Measurements from ENCODE around the gene CAPN7. TPM values are rescaled to one million over a fixed set of nuclear protein-coding genes. Genes with fewer than 3 reads are reported as not detected.

CAPN7 gene
- total RNA-seq, 1 experiment from 2014 or later, result 27.7 TPM

- Histone ChIP-seq H3K9ac (ENCODE audit: low read length) (no peak overlapping the region), H3K4me1 (ENCODE audit: control insufficient read depth in 1 of 2, insufficient read depth in 2 of 2, low read length in 2 of 2) (no peaks in the 10 kb centered on the region), H3K4me2 (ENCODE audit: low read length) (no peak overlapping the region), H3K9me2 (ENCODE audit: insufficient read depth) (no peaks in the 10 kb centered on the region), H3K79me2 (ENCODE audit: insufficient read depth, low read length) (peaks cover 13% of the 10 kb centered on the region), H2AFZ (ENCODE audit: low read depth, low read length, poor library complexity, severe bottlenecking) (no peak overlapping the region), H3K36me3 (ENCODE audit: control insufficient read depth in 1 of 2, insufficient read depth in 2 of 2, low read length in 2 of 2) (peaks cover 20 to 47% of the 10 kb centered on the region in 2 experiments), H3K27ac (ENCODE audit: low read depth, low read length) (no peak overlapping the region), H3K9me3 (ENCODE audit: control insufficient read depth in 1 of 2, insufficient read depth in 1 of 2, low read depth in 1 of 2, low read length in 2 of 2) (no peaks in the 10 kb centered on the region), H4K20me1 (ENCODE audit: insufficient read depth) (no peaks in the 10 kb centered on the region), H3K27me3 (ENCODE audit: insufficient read depth, low read length) (no peaks in the 10 kb centered on the region), H3K4me3 (replicated peaks in 1 of 2; ENCODE audit: low read depth in 1 of 2, low read length in 2 of 2) (no peak overlapping the region)
- intact Hi-C loops (cut with micrococcal nuclease), result no loop called here
- ChIA-PET POLR2A (no interaction called here), CTCF (no interaction called here), RAD21 (ENCODE audit: low non-redundant PET in 1 of 2, low total read pairs in 2 of 2, uncharacterized antibody in 2 of 2, unreplicated experiment in 2 of 2) (no interaction called here)
- no peak for TF ChIP-seq REST (IDR thresholded peaks at IDR 0.05; ENCODE audit: low read depth)
- TF ChIP-seq JUND (IDR thresholded peaks at IDR 0.05), result no peak
- no TSS peak for BruUV-seq (replicated peaks)
- DNase-seq (ENCODE audit: low read depth, low spot score) (no peak), ATAC-seq (no peak)
These were observed 8.7 kb downstream of the CAPN7 start for GRCh38 chr3:15214758-15215157.

GRCh38 chr3:15215996-15216395, 9.9 kb downstream of the CAPN7 start:
- POLR2A ChIA-PET, result interaction anchor here (0.6 kb wide), 1 partner anchor 10 kb away, joined by 3 read pairs; the partner anchor contains the start of gene CAPN7
- TF ChIP-seq EZH2 (IDR thresholded peaks at IDR 0.05) (no peak), EZH2phosphoT487 (IDR thresholded peaks at IDR 0.05; ENCODE audit: borderline replicate concordance) (no peak), CEBPB (IDR thresholded peaks at IDR 0.05; ENCODE audit: low read depth) (no peak), JUND (IDR thresholded peaks at IDR 0.05) (no peak), RAD21 (IDR thresholded peaks at IDR 0.05; ENCODE audit: low read depth) (no peak), ZFX (IDR thresholded peaks at IDR 0.05) (no peak), SRF (IDR thresholded peaks at IDR 0.05; ENCODE audit: low read depth) (no peak), EGR1 (IDR thresholded peaks at IDR 0.05; ENCODE audit: low read depth) (no peak), ATF3 (IDR thresholded peaks at IDR 0.05) (no peak), SP1 (IDR thresholded peaks at IDR 0.05; ENCODE audit: low read depth) (no peak)

More at GRCh38 chr3:15215996-15216395, 9.9 kb downstream of the CAPN7 start:
- Histone ChIP-seq H3K4me3 (replicated peaks in 1 of 2; ENCODE audit: low read depth in 1 of 2, low read length in 2 of 2) (no peak overlapping the region), H3K27ac (ENCODE audit: low read depth, low read length) (no peak overlapping the region), H3K9ac (ENCODE audit: low read length) (no peak overlapping the region), H3K27me3 (ENCODE audit: insufficient read depth, low read length) (no peaks in the 10 kb centered on the region), H3K79me2 (ENCODE audit: insufficient read depth, low read length) (peaks cover 3% of the 10 kb centered on the region; the same call in 1 of the 2 replicates), H3K9me2 (ENCODE audit: insufficient read depth) (no peaks in the 10 kb centered on the region), H3K9me3 (ENCODE audit: control insufficient read depth in 1 of 2, insufficient read depth in 1 of 2, low read depth in 1 of 2, low read length in 2 of 2) (no peaks in the 10 kb centered on the region), H4K20me1 (ENCODE audit: insufficient read depth) (no peaks in the 10 kb centered on the region), H3K4me2 (ENCODE audit: low read length) (no peak overlapping the region), H2AFZ (ENCODE audit: low read depth, low read length, poor library complexity, severe bottlenecking) (no peak overlapping the region), H3K36me3 (ENCODE audit: control insufficient read depth in 1 of 2, insufficient read depth in 2 of 2, low read length in 2 of 2) (peaks cover 25 to 57% of the 10 kb centered on the region in 2 experiments), H3K4me1 (ENCODE audit: control insufficient read depth in 1 of 2, insufficient read depth in 2 of 2, low read length in 2 of 2) (no peaks in the 10 kb centered on the region)
- ChIA-PET CTCF (no interaction called here), RAD21 (ENCODE audit: low non-redundant PET in 1 of 2, low total read pairs in 2 of 2, uncharacterized antibody in 2 of 2, unreplicated experiment in 2 of 2) (no interaction called here)
- no peak for DNase-seq (ENCODE audit: low read depth, low spot score)
- BruUV-seq (replicated peaks), result no TSS peak
- intact Hi-C loops (cut with micrococcal nuclease), result no loop called here
- ATAC-seq, result no peak
